HCT116 (cell line): ENCODE measurements around the gene CACNB3. TPM values are rescaled to one million over a fixed set of nuclear protein-coding genes. Genes with fewer than 3 reads are reported as not detected.

Source experiments
- ATAC-seq: fragments of 200-7000 bp; cut with Tn5 transposase; 2 replicates; pipeline ENCODE4 v1.9.1; 2020; ENCODE audit warnings: mild to moderate bottlenecking, moderate library complexity
- BruUV-seq: library from RNA; stranded (reverse); fragments of 400-500 nt; replicated peaks from 2 replicates; lab custom pipeline; 2021; lab: Mats Ljungman, UMichigan
- CTCF ChIA-PET: fragments of 300-600 bp; sonication (Branson Sonifier 250); formaldehyde crosslinking; loops from one replicate; lab custom pipeline; 2021; ENCODE audit warnings: antibody characterized with exemption; lab: Charles Lee
- POLR2A ChIA-PET: fragments of 300-600, 350-600 bp; sonication (Branson Sonifier 250); formaldehyde crosslinking; loops from one replicate; lab custom pipeline; 2021; ENCODE audit warnings: antibody characterized with exemption; lab: Charles Lee
- RAD21 ChIA-PET, 2 experiments: fragments of 300-600 bp; sonication (Branson Sonifier 250); formaldehyde crosslinking; loops; one replicate each; lab custom pipeline; 2023; ENCODE audit warnings: low total read pairs in 2 of 2; ENCODE audit not compliant: uncharacterized antibody in 2 of 2, unreplicated experiment in 2 of 2, low non-redundant PET in 1 of 2; lab: Charles Lee
- DNase-seq: peaks from one replicate; pipeline ENCODE4 v3.0.0-alpha.2; 2010; ENCODE audit warnings: low read depth, low spot score
- H2AFZ ChIP-seq: fragments of 200-600 bp; shearing (Covaris generic), sonication (generic); 2 replicates; pipeline ENCODE4 v1.6.1; 2017; ENCODE audit warnings: low read depth, mixed run types, mixed read lengths, antibody characterized with exemption, low read length; ENCODE audit not compliant: poor library complexity, severe bottlenecking
- H3K27ac ChIP-seq: 2 replicates; pipeline ENCODE4 v1.5.1; 2012; ENCODE audit warnings: low read depth, low read length
- H3K27me3 ChIP-seq: fragments of 200-600 bp; sonication (generic); 2 replicates; pipeline ENCODE4 v1.6.1; 2016; ENCODE audit warnings: mixed run types, low read length, mixed read lengths; ENCODE audit not compliant: insufficient read depth
- H3K36me3 ChIP-seq, 2 experiments: fragments of 200-500 bp in 1 of 2; fragments of 200-600 bp in 1 of 2; sonication (Bioruptor generic) in 1 of 2; sonication (generic) in 1 of 2; 2 replicates each; pipeline versions ENCODE4 v1.5.1 to v1.6.1; 2014 to 2016; ENCODE audit warnings: low read length in 2 of 2, inconsistent platforms in 1 of 2, mixed read lengths in 1 of 2, mixed run types in 1 of 2; ENCODE audit not compliant: insufficient read depth in 2 of 2, control insufficient read depth in 1 of 2
- H3K4me1 ChIP-seq, 2 experiments: fragments of 200-600 bp in 1 of 2; sonication (generic) in 1 of 2; 2 replicates each; pipeline versions ENCODE4 v1.5.1 to v1.6.1; 2012 to 2017; ENCODE audit warnings: low read length in 2 of 2, inconsistent platforms in 1 of 2, mild to moderate bottlenecking in 1 of 2, mixed read lengths in 1 of 2, mixed run types in 1 of 2, moderate library complexity in 1 of 2; ENCODE audit not compliant: insufficient read depth in 2 of 2, control insufficient read depth in 1 of 2
- H3K4me2 ChIP-seq: fragments of 200-600 bp; sonication (generic); 2 replicates; pipeline ENCODE4 v1.6.1; 2017; ENCODE audit warnings: mixed run types, low read length, mixed read lengths
- H3K4me3 ChIP-seq, 2 experiments: fragments of 200-600 bp in 1 of 2; sonication (generic) in 1 of 2; replicated peaks in 1 of 2; 2 replicates each; pipeline ENCODE4 v1.5.1; 2011 to 2016; ENCODE audit warnings: low read length in 2 of 2, control low read depth in 1 of 2, low read depth in 1 of 2, mild to moderate bottlenecking in 1 of 2, mixed read lengths in 1 of 2, mixed run types in 1 of 2
- H3K79me2 ChIP-seq: fragments of 200-600 bp; sonication (generic); 2 replicates; pipeline ENCODE4 v1.6.1; 2017; ENCODE audit warnings: mild to moderate bottlenecking, mixed run types, low read length, moderate library complexity, mixed read lengths; ENCODE audit not compliant: insufficient read depth
- H3K9ac ChIP-seq: fragments of 200-600 bp; sonication (generic); 2 replicates; pipeline ENCODE4 v1.6.1; 2016; ENCODE audit warnings: low read length, mixed read lengths
- H3K9me2 ChIP-seq: fragments of 200-600 bp; sonication (generic), shearing (Covaris generic); 2 replicates; pipeline ENCODE4 v1.6.1; 2017; ENCODE audit warnings: mixed run types, mild to moderate bottlenecking, moderate library complexity; ENCODE audit not compliant: insufficient read depth
- H3K9me3 ChIP-seq, 2 experiments: fragments of 200-500 bp in 1 of 2; fragments of 200-600 bp in 1 of 2; sonication (Bioruptor generic) in 1 of 2; sonication (generic) in 1 of 2; 2 replicates each; pipeline ENCODE4 v1.6.1; 2014 to 2017; ENCODE audit warnings: low read length in 2 of 2, mixed read lengths in 2 of 2, inconsistent platforms in 1 of 2, low read depth in 1 of 2, mild to moderate bottlenecking in 1 of 2, mixed run types in 1 of 2, moderate library complexity in 1 of 2; ENCODE audit not compliant: control insufficient read depth in 1 of 2, insufficient read depth in 1 of 2
- H4K20me1 ChIP-seq: fragments of 200-600 bp; sonication (generic), shearing (Covaris generic); 2 replicates; pipeline ENCODE4 v1.6.1; 2017; ENCODE audit warnings: mixed run types, mild to moderate bottlenecking, moderate library complexity; ENCODE audit not compliant: insufficient read depth
- CEBPB ChIP-seq: IDR thresholded peaks from 2 replicates; pipeline ENCODE4 v1.6.1; 2012; ENCODE audit warnings: low read depth
- EGR1 ChIP-seq: IDR thresholded peaks from 2 replicates; pipeline ENCODE4 v1.6.1; 2012; ENCODE audit warnings: low read depth
- ELF1 ChIP-seq: IDR thresholded peaks from 2 replicates; pipeline ENCODE4 v1.6.1; 2012; ENCODE audit warnings: low read depth, borderline replicate concordance
- EZH2 ChIP-seq: fragments of 200-600 bp; sonication (generic); IDR thresholded peaks from 2 replicates; pipeline ENCODE4 v1.6.1; 2017; ENCODE audit warnings: antibody characterized with exemption, mixed run types
- FOSL1 ChIP-seq: IDR thresholded peaks from 2 replicates; pipeline ENCODE4 v1.6.1; 2012; ENCODE audit warnings: low read depth
- JUND ChIP-seq: IDR thresholded peaks from 2 replicates; pipeline ENCODE4 v1.6.1; 2012
- MAX ChIP-seq: IDR thresholded peaks from 2 replicates; pipeline ENCODE4 v1.6.1; 2012
- POLR2A ChIP-seq: IDR thresholded peaks from 2 replicates; pipeline ENCODE4 v1.7.0; 2011; ENCODE audit warnings: borderline replicate concordance; ENCODE audit not compliant: insufficient read depth, insufficient read length; ENCODE audit errors: extremely low read depth
- POLR2AphosphoS5 ChIP-seq: IDR thresholded peaks from 2 replicates; pipeline ENCODE4 v1.6.1; 2011; ENCODE audit warnings: mild to moderate bottlenecking, low read depth, low read length, moderate library complexity
- RAD21 ChIP-seq: IDR thresholded peaks from 2 replicates; pipeline ENCODE4 v1.6.1; 2012; ENCODE audit warnings: low read depth, mild to moderate bottlenecking
- REST ChIP-seq: IDR thresholded peaks from 2 replicates; pipeline ENCODE4 v1.6.1; 2012; ENCODE audit warnings: low read depth
- SP1 ChIP-seq: IDR thresholded peaks from 2 replicates; pipeline ENCODE4 v1.6.1; 2012; ENCODE audit warnings: low read depth
- SRF ChIP-seq: IDR thresholded peaks from 2 replicates; pipeline ENCODE4 v1.6.1; 2012; ENCODE audit warnings: low read depth
- YY1 ChIP-seq: IDR thresholded peaks from 2 replicates; pipeline ENCODE4 v1.6.1; 2011; ENCODE audit warnings: low read length, low read depth, moderate library complexity, mild to moderate bottlenecking; ENCODE audit not compliant: insufficient replicate concordance; ENCODE audit errors: extremely low read depth
- ZFX ChIP-seq: fragments of 450-650 bp; IDR thresholded peaks from 2 replicates; pipeline ENCODE4 v1.6.1; 2017
- intact Hi-C: fragments of 100-400 bp; cut with micrococcal nuclease; formaldehyde crosslinking; loops from 2 replicates; pipeline ENCODE4 v1.10.0; 2022
- total RNA-seq: library from RNA; stranded (reverse); gene quantifications from one replicate; pipeline ENCODE4 v1.2.1, GENCODE V29; 2021; ENCODE audit not compliant: unreplicated experiment
- TF ChIP-seq, protein P1 (sequence below), 3 experiments: fragments of 200-600 bp in 1 of 3; sonication (generic) in 1 of 3; IDR thresholded peaks in 2 of 3; conservative IDR thresholded peaks in 1 of 3; 2 replicates each; pipeline ENCODE4 v1.5.1; 2012 to 2017; ENCODE audit warnings: low read depth in 2 of 3, low read length in 2 of 3, antibody characterized with exemption in 1 of 3, borderline replicate concordance in 1 of 3, control low read depth in 1 of 3, mild to moderate bottlenecking in 1 of 3, mixed read lengths in 1 of 3, mixed run types in 1 of 3, moderate library complexity in 1 of 3; ENCODE audit not compliant: insufficient read depth in 1 of 3

CACNB3 gene
- total RNA-seq, 1 experiment from 2014 or later = 22.0 TPM

DNA sequence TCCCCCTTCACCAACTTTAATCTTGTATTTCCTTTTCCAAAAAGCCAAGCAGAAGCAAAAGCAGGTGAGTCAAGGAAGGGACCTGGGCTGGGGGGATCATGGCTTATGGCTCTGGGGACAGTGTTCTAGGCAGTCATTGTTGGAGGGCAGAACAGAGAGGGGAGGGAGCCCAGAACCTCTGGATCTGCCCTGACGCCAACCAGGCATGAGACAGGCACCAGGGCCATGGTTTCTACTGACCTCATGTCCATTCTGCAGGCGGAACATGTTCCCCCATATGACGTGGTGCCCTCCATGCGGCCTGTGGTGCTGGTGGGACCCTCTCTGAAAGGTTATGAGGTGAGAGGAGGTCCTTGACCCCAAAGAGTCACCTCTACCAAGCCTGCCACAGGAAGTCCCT, 6.6 kb downstream of the CACNB3 start:
- CTCF ChIA-PET = no interaction called here
- no peaks in the 10 kb centered on the region for H4K20me1 ChIP-seq
- ATAC-seq = no peak

GRCh38 chr12:48826209-48826855, 8.0 kb downstream of the CACNB3 start:
- no peak for DNase-seq
- CTCF ChIA-PET = interaction anchor here (1.0 to 1.1 kb wide), 2 partner anchors 10 to 11 kb away, joined by 3 to 4 read pairs; no protein-coding TSS in a partner anchor
- H3K27me3 ChIP-seq = no peaks in the 10 kb centered on the region
- TF ChIP-seq ELF1 (no peak), REST (no peak), POLR2AphosphoS5 (no peak), EGR1 (no peak), FOSL1 (no peak), JUND (no peak), SRF (no peak), ZFX (no peak), CEBPB (no peak), YY1 (no peak), POLR2A (no peak), SP1 (no peak)
- TF ChIP-seq, protein P1, sequence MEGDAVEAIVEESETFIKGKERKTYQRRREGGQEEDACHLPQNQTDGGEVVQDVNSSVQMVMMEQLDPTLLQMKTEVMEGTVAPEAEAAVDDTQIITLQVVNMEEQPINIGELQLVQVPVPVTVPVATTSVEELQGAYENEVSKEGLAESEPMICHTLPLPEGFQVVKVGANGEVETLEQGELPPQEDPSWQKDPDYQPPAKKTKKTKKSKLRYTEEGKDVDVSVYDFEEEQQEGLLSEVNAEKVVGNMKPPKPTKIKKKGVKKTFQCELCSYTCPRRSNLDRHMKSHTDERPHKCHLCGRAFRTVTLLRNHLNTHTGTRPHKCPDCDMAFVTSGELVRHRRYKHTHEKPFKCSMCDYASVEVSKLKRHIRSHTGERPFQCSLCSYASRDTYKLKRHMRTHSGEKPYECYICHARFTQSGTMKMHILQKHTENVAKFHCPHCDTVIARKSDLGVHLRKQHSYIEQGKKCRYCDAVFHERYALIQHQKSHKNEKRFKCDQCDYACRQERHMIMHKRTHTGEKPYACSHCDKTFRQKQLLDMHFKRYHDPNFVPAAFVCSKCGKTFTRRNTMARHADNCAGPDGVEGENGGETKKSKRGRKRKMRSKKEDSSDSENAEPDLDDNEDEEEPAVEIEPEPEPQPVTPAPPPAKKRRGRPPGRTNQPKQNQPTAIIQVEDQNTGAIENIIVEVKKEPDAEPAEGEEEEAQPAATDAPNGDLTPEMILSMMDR (IDR thresholded peaks at IDR 0.05 in 2 of 3, conservative IDR thresholded peaks at IDR 0.05 in 1 of 3; ENCODE audit: borderline replicate concordance in 1 of 3, insufficient read depth in 1 of 3, low read depth in 2 of 3, low read length in 2 of 3) = no peak

More for the DNA sequence above, 6.6 kb downstream of the CACNB3 start:
- no peaks in the 10 kb centered on the region for H3K27me3 ChIP-seq
- H3K9me3 ChIP-seq = no peaks in the 10 kb centered on the region
- POLR2A ChIA-PET = no interaction called here
- TF ChIP-seq SP1 (no peak), MAX (no peak), POLR2AphosphoS5 (no peak), EZH2 (no peak), RAD21 (no peak), ELF1 (no peak)
- TF ChIP-seq, all 23 proteins: peak for 0
- no peaks in the 10 kb centered on the region for H3K79me2 ChIP-seq
- no TSS peak for BruUV-seq
- no peak overlapping the region for H3K4me2 ChIP-seq
- intact Hi-C loops = no loop called here
- H2AFZ ChIP-seq = no peak overlapping the region
- H3K4me3 ChIP-seq = no peak overlapping the region
- RAD21 ChIA-PET = no interaction called here
- H3K27ac ChIP-seq = no peak overlapping the region
- H3K9ac ChIP-seq = no peak overlapping the region
- no peaks in the 10 kb centered on the region for H3K9me2 ChIP-seq
- H3K36me3 ChIP-seq = peaks cover 8 to 15% of the 10 kb centered on the region in 2 experiments; a peak in 3 of 4 replicates
- no peak for DNase-seq
- no peaks in the 10 kb centered on the region for H3K4me1 ChIP-seq

More at GRCh38 chr12:48826209-48826855, 8.0 kb downstream of the CACNB3 start:
- Histone ChIP-seq H3K4me1 (no peaks in the 10 kb centered on the region), H3K4me3 (no peak overlapping the region), H3K9ac (no peak overlapping the region), H3K4me2 (no peak overlapping the region), H4K20me1 (no peaks in the 10 kb centered on the region), H3K79me2 (no peaks in the 10 kb centered on the region), H3K36me3 (peaks cover 17 to 18% of the 10 kb centered on the region in 2 experiments; a peak in 3 of 4 replicates), H3K9me2 (no peaks in the 10 kb centered on the region), H3K9me3 (no peaks in the 10 kb centered on the region), H2AFZ (no peak overlapping the region), H3K27ac (no peak overlapping the region)
- no peak for ATAC-seq
- intact Hi-C loops = no loop called here
- BruUV-seq = no TSS peak
- ChIA-PET RAD21 (no interaction called here), POLR2A (interaction anchor here (0.5 kb wide), 1 partner anchor 541 kb away, joined by 3 read pairs; the partner anchor contains the start of gene SPATS2)
